ENCODE data around the gene ITPRID1. TPM values are rescaled to one million over a fixed set of nuclear protein-coding genes. Genes with fewer than 3 reads are reported as not detected.

Gene ITPRID1
- total and polyA plus RNA-seq, 7 donors: not detected

DNA sequence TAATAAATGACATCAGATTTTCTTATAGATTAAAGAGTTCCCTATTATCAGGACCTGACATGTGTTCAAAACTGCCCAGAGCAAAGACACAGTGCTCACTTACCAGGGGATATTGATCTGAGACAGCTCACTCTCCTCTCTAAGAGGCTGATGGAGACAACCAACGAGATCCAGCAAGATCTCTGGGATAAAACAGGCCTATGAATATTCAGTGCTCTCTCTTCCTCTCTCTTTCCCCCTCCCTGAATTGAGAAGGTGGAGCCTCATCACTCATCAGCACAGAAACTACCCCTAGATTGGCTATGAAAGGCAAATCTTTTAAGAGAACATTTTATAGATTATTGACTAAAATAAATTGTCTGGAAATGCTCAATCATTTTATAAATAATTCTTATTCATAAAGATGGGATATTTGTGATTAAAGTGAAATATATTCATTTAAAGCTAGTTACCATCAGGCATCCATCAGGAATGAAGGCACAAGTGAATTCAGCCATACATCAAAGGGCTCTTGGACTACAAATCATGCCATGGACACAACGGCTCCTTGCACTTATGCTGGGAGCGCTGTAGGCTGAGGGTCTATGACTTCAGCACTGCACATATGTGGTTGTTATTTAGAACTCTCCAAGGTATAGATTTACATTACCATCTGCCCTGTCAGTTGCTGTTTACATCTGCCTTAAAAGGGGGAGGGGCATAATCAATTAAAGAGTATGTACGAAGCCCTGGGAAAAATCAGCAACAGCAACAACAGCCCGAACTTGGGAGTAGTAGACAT is 169.7 kb downstream of the ITPRID1 start:
- no peaks in the 10 kb centered on the region for H3K36me3 ChIP-seq (ENCODE audit: insufficient read depth in 1 of 2, low read depth in 1 of 2)
- ATAC-seq: no peak
- TF ChIP-seq, protein P1, sequence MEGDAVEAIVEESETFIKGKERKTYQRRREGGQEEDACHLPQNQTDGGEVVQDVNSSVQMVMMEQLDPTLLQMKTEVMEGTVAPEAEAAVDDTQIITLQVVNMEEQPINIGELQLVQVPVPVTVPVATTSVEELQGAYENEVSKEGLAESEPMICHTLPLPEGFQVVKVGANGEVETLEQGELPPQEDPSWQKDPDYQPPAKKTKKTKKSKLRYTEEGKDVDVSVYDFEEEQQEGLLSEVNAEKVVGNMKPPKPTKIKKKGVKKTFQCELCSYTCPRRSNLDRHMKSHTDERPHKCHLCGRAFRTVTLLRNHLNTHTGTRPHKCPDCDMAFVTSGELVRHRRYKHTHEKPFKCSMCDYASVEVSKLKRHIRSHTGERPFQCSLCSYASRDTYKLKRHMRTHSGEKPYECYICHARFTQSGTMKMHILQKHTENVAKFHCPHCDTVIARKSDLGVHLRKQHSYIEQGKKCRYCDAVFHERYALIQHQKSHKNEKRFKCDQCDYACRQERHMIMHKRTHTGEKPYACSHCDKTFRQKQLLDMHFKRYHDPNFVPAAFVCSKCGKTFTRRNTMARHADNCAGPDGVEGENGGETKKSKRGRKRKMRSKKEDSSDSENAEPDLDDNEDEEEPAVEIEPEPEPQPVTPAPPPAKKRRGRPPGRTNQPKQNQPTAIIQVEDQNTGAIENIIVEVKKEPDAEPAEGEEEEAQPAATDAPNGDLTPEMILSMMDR (IDR thresholded peaks at IDR 0.05): no peak
- 36 to 39% (median 37%) methylated on average over 5 of the region's 5 CpGs for WGBS, 3 donors
- no peaks in the 10 kb centered on the region for H3K4me1 ChIP-seq
- H3K27me3 ChIP-seq (ENCODE audit: insufficient read depth in 3 of 3, low read length in 2 of 3): no peaks in the 10 kb centered on the region
- H3K4me3 ChIP-seq: no peak overlapping the region
- intact Hi-C loops (cut with DNase I): no loop called here
- DNase-seq: no peak
- H3K27ac ChIP-seq: no peak overlapping the region
- H3K9me3 ChIP-seq: no peaks in the 10 kb centered on the region

DNA sequence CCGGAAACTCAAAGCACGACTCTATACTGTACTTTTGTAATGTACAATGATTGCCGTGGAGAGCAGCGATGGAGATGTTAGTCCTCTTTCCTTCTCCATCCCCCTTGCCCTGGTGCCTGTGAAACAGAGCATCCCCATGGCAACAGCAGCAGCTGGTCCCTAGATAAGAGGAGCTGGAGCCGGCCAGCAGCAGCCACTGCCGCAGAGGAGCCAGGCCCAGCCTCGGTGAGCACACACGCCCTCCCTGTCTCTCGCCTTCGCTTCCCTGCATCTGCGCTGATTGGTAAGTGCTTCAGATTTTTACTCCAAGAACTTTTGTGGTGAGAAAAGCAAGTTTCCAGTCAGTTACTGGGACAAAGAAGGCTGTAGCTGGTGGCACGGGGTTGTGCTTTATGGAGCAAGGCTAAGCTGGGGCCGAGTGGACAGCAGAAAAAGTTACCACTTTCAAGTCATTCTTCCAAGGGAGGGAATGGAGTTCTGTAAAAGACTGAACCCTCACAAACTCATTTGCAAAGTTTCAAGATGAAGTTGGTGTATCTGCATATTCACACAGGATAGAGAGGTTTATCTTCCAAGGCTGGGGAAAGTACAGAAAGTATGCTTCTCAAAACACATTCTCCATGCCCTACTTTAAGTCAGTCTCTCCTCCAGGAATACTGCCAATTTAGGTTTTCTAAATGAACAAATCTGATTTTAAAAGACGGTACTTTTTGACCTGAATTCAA is 173.3 kb downstream of the ITPRID1 start, which contains the start of gene PPP1R17:
Gene PPP1R17, plus strand, starts transcription at position 192 of the 725 bp plus-strand sequence. CDS start 5,227 bp downstream, outside the sequence.
- DNase-seq: no peak
- ATAC-seq: no peak
- Histone ChIP-seq H3K27ac (no peak within 1 kb of the TSS), H3K4me1 (no peaks in the 10 kb centered on the region), H3K27me3 (ENCODE audit: insufficient read depth in 3 of 3, low read length in 2 of 3) (peaks cover 0 to 4% (median 0%) of the 10 kb centered on the region in 3 donors), H3K9me3 (no peaks in the 10 kb centered on the region), H3K36me3 (ENCODE audit: insufficient read depth in 1 of 2, low read depth in 1 of 2) (no peaks in the 10 kb centered on the region), H3K4me3 (no peak within 1 kb of the TSS)
- intact Hi-C loops (cut with DNase I): no loop called here
- 37 to 40% (median 37%) methylated on average over 14 of the region's 14 CpGs for WGBS, 3 donors
- TF ChIP-seq, protein P1 (IDR thresholded peaks at IDR 0.05): no peak

DNA sequence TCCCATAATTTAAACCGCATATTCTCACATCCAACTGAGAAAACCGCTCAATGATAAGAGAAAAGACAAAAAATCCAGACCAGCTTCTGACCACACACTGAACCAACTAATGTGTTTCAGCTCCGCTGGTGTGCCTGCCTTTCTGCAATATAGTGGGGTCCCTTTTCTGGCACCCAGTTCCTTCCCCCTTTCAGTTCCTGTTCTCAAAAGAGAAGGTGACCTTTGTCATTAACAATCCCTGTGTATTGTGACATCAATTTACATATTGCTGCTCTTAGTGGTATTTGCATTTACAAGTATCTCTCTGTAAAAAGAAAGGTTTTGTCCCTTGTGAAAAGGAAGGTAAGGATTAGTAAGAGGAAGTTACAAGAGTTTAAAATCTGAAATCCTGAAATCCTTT is 174.5 kb downstream of the ITPRID1 start:
- H3K4me1 ChIP-seq: no peaks in the 10 kb centered on the region
- H3K36me3 ChIP-seq (ENCODE audit: insufficient read depth in 1 of 2, low read depth in 1 of 2): no peaks in the 10 kb centered on the region
- intact Hi-C loops (cut with DNase I): no loop called here
- WGBS, 3 donors: 69 to 81% (median 75%) methylated on average over 3 of the region's 3 CpGs
- DNase-seq (no peak), ATAC-seq (no peak)
- H3K27me3 ChIP-seq (ENCODE audit: insufficient read depth in 3 of 3, low read length in 2 of 3): peaks cover 0 to 4% (median 0%) of the 10 kb centered on the region in 3 donors
- TF ChIP-seq, protein P1 (IDR thresholded peaks at IDR 0.05): no peak
- H3K9me3 ChIP-seq: no peaks in the 10 kb centered on the region
- H3K27ac ChIP-seq: no peak overlapping the region
- no peak overlapping the region for H3K4me3 ChIP-seq

GRCh38 chr7:31688996-31689395 is 175.1 kb downstream of the ITPRID1 start:
- Histone ChIP-seq H3K27ac (no peak overlapping the region), H3K4me1 (no peaks in the 10 kb centered on the region), H3K27me3 (ENCODE audit: insufficient read depth in 3 of 3, low read length in 2 of 3) (peaks cover 0 to 4% (median 0%) of the 10 kb centered on the region in 3 donors), H3K9me3 (no peaks in the 10 kb centered on the region), H3K4me3 (no peak overlapping the region), H3K36me3 (ENCODE audit: insufficient read depth in 1 of 2, low read depth in 1 of 2) (no peaks in the 10 kb centered on the region)
- TF ChIP-seq, protein P1 (IDR thresholded peaks at IDR 0.05): no peak
- WGBS, 3 donors: 31 to 33% (median 32%) methylated on average over 2 of the region's 2 CpGs
- DNase-seq (no peak), ATAC-seq (no peak)
- intact Hi-C loops (cut with DNase I): no loop called here
